Measurements from ENCODE around the gene MYO1D. TPM values are rescaled to one million over a fixed set of nuclear protein-coding genes. Genes with fewer than 3 reads are reported as not detected.
A peak's percentile ranks its signal among the peaks of the same experiment; 100 is the strongest.

MYO1D gene
- total RNA-seq, 2 donors from 2014 or later: 42.9 to 43.7 TPM

DNA sequence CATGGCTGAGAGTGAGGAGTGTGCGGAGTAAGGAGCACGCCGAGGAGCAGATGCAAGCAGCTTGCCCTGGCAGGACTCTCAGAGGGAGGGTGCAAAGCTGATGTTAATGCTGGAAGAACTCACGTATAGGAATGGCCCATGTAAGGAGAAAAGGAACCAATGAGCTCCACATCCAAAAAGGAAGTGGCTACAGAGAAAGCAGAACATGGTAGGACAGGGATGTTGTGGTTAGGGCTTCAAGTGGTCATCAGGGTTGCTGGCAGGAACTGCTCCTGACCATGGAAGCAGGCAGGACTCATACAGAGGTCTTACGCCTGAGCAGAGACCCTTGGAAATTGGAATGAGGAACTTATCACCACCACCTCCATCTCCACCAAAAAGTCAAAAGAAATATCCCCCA lies 5.2 kb downstream of the MYO1D start:
- TF ChIP-seq, protein P1, sequence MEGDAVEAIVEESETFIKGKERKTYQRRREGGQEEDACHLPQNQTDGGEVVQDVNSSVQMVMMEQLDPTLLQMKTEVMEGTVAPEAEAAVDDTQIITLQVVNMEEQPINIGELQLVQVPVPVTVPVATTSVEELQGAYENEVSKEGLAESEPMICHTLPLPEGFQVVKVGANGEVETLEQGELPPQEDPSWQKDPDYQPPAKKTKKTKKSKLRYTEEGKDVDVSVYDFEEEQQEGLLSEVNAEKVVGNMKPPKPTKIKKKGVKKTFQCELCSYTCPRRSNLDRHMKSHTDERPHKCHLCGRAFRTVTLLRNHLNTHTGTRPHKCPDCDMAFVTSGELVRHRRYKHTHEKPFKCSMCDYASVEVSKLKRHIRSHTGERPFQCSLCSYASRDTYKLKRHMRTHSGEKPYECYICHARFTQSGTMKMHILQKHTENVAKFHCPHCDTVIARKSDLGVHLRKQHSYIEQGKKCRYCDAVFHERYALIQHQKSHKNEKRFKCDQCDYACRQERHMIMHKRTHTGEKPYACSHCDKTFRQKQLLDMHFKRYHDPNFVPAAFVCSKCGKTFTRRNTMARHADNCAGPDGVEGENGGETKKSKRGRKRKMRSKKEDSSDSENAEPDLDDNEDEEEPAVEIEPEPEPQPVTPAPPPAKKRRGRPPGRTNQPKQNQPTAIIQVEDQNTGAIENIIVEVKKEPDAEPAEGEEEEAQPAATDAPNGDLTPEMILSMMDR (conservative IDR thresholded peaks at IDR 0.05): no peak
- Histone ChIP-seq H3K4me1 (ENCODE audit: control insufficient read depth, insufficient read depth, low read length) (peaks cover 4% of the 10 kb centered on the region), H3K36me3 (ENCODE audit: control insufficient read depth, insufficient read depth, low read length) (no peaks in the 10 kb centered on the region), H3K9ac (ENCODE audit: extremely low read depth, low read length, poor library complexity, severe bottlenecking) (no peak overlapping the region), H3K27ac (ENCODE audit: low read depth, low read length) (no peak overlapping the region), H3K9me3 (ENCODE audit: control insufficient read depth, low read length) (no peaks in the 10 kb centered on the region), H3K27me3 (ENCODE audit: control insufficient read depth, insufficient read depth, low read length, poor library complexity, severe bottlenecking) (no peaks in the 10 kb centered on the region), H3K4me3 (ENCODE audit: low read length) (no peak overlapping the region)
- no peaks in the 10 kb centered on the region for H3K27me3 Mint-ChIP-seq (ENCODE audit: insufficient read depth)
- H3K27ac Mint-ChIP-seq: peak overlapping the region; percentile 26
- peaks cover 23% of the 10 kb centered on the region for H3K4me1 Mint-ChIP-seq
- 92 to 98% methylated on average over 4 to 5 of the region's 5 CpGs for WGBS, 2 experiments (ENCODE audit: insufficient coverage in 1 of 2, insufficient read length in 1 of 2)
- H3K9me3 Mint-ChIP-seq: no peaks in the 10 kb centered on the region
- peaks cover 2% of the 10 kb centered on the region for H3K36me3 Mint-ChIP-seq (ENCODE audit: low read depth)
- no peak for DNase-seq
- no peak overlapping the region for H3K4me3 Mint-ChIP-seq

DNA sequence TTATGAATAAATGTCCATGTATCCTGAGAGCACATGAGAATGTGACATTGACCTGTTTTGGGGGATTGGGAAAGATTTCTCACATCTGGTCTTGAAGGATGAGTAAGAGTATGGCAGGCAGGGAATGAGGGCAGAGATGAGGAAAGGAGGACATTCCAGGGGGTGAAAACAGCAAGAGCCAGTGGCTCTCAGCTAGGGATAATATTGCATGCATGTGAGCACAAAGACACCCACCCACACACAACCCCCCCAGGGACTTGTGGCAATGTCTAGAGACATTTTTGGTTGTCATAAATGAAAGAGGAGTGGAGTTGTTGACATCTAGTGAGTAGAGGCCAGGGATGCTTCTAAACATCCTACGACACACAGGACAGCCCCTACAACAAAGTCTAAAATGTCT lies 6.0 kb downstream of the MYO1D start:
- H3K27ac ChIP-seq (ENCODE audit: low read depth, low read length): no peak overlapping the region
- WGBS, 2 experiments (ENCODE audit: insufficient coverage in 1 of 2, insufficient read length in 1 of 2): 91 to 100% methylated on average over 1 of the region's 1 CpG

DNA sequence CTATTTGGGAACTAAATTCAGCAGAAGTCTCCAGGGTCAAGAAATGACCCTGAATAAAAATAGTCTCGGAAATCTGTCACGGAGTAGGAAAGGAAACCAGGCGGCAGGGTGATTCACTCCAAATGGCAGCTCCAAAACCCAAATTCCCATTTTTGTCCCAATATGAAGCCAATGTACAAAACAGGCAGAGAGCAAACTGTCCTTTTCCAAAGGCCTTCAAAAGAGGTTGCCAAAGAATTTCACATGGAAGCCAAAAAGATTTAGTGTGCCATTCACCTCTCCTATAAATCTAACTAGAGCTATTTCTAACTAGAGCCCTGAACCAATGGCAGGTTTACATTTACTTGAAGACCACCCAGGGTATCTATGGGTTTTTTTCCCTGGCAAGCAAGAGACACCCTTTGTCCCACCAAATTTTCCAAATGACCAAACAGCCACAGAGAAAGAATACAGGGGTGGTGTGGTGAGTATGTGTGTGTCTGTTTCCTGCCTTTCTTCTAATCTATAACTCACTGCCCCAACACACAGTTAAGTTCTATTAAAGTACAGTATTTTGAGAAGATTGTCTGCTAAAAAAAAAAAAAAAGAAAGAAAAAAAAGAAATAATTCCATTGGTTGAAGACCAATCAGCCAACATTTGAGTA lies 6.8 kb downstream of the MYO1D start:
- no peak overlapping the region for H3K27ac ChIP-seq (ENCODE audit: low read depth, low read length)
- H3K27ac Mint-ChIP-seq: no peak overlapping the region
- no peaks in the 10 kb centered on the region for H3K9me3 ChIP-seq (ENCODE audit: control insufficient read depth, low read length)
- H3K9ac ChIP-seq (ENCODE audit: extremely low read depth, low read length, poor library complexity, severe bottlenecking): no peak overlapping the region
- no peak overlapping the region for H3K4me3 Mint-ChIP-seq
- TF ChIP-seq, protein P1 (conservative IDR thresholded peaks at IDR 0.05): no peak
- H3K27me3 ChIP-seq (ENCODE audit: control insufficient read depth, insufficient read depth, low read length, poor library complexity, severe bottlenecking): no peaks in the 10 kb centered on the region
- no peaks in the 10 kb centered on the region for H3K36me3 ChIP-seq (ENCODE audit: control insufficient read depth, insufficient read depth, low read length)
- H3K27me3 Mint-ChIP-seq (ENCODE audit: insufficient read depth): no peaks in the 10 kb centered on the region
- H3K4me1 Mint-ChIP-seq: peaks cover 18% of the 10 kb centered on the region
- peaks cover 2% of the 10 kb centered on the region for H3K36me3 Mint-ChIP-seq (ENCODE audit: low read depth)
- no peak overlapping the region for H3K4me3 ChIP-seq (ENCODE audit: low read length)
- H3K4me1 ChIP-seq (ENCODE audit: control insufficient read depth, insufficient read depth, low read length): peaks cover 4% of the 10 kb centered on the region
- 93 to 94% methylated on average over 3 of the region's 3 CpGs for WGBS, 2 experiments (ENCODE audit: insufficient coverage in 1 of 2, insufficient read length in 1 of 2)
- no peaks in the 10 kb centered on the region for H3K9me3 Mint-ChIP-seq
- no peak for DNase-seq

More for the DNA sequence above, 6.0 kb downstream of the MYO1D start:
- TF ChIP-seq, protein P1 (conservative IDR thresholded peaks at IDR 0.05): no peak
- H3K27ac Mint-ChIP-seq: no peak overlapping the region
- DNase-seq: no peak
- Histone ChIP-seq H3K9me3 (ENCODE audit: control insufficient read depth, low read length) (no peaks in the 10 kb centered on the region), H3K9ac (ENCODE audit: extremely low read depth, low read length, poor library complexity, severe bottlenecking) (no peak overlapping the region), H3K4me3 (ENCODE audit: low read length) (no peak overlapping the region), H3K36me3 (ENCODE audit: control insufficient read depth, insufficient read depth, low read length) (no peaks in the 10 kb centered on the region), H3K27me3 (ENCODE audit: control insufficient read depth, insufficient read depth, low read length, poor library complexity, severe bottlenecking) (no peaks in the 10 kb centered on the region), H3K4me1 (ENCODE audit: control insufficient read depth, insufficient read depth, low read length) (peaks cover 4% of the 10 kb centered on the region)
- no peaks in the 10 kb centered on the region for H3K27me3 Mint-ChIP-seq (ENCODE audit: insufficient read depth)
- H3K9me3 Mint-ChIP-seq: no peaks in the 10 kb centered on the region
- H3K36me3 Mint-ChIP-seq (ENCODE audit: low read depth): peaks cover 2% of the 10 kb centered on the region
- peaks cover 22% of the 10 kb centered on the region for H3K4me1 Mint-ChIP-seq
- H3K4me3 Mint-ChIP-seq: no peak overlapping the region
